ENCODE measurements around the gene TPPP3. TPM values are rescaled to one million over a fixed set of nuclear protein-coding genes. Genes with fewer than 3 reads are reported as not detected.
A peak's percentile ranks its signal among the peaks of the same experiment; 100 is the strongest.

The TPPP3 gene
- total RNA-seq, 2 donors from 2014 or later, result 0.16 TPM; not detected in 1

DNA sequence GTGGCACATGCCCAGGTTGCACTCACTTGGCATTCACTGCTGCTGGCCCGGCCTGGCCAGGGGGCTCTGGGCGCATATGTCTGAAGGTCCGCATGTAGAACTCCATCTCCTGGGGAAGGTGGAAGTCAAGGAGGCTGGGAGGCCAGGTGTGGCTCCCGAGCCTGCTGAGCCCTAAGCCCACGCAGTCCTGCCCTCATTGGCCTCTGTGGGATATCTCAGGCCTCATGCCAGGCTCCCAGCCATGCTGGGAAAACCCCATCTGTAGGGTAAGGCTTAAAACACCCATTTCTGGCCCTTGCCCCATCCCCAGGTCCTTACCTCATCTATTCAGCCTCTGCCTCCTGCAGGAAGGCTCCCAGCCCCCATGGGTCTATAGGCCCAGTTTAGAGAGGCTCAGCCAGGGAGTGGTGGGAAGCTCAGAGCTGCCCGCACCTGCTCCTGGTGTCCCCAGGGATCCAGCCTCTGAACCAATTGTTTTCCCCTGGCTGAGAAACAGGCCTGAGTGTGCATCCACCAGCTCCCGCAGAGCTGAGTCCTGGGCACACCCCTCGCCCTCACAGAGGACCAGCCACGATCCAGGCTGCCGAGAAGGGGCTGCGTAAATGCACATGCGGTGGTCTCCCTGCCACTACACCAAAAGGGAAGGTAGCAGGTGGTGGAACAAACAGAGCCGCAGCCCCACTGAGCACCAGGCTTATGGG lies 2.3 kb upstream of the TPPP3 start:
- peaks cover 5% of the 10 kb centered on the region for H3K4me1 Mint-ChIP-seq (ENCODE audit: low read depth)
- ATAC-seq (replicated peaks in 1 of 2), result no peak
- no peak for DNase-seq
- no peak overlapping the region for H3K27ac Mint-ChIP-seq
- H3K27me3 Mint-ChIP-seq (ENCODE audit: low read depth), result peaks cover 28% of the 10 kb centered on the region
- H3K4me3 Mint-ChIP-seq, result no peak overlapping the region
- H3K36me3 Mint-ChIP-seq (ENCODE audit: insufficient read depth in 2 of 2), result no peaks in the 10 kb centered on the region
- H3K9me3 Mint-ChIP-seq, result no peaks in the 10 kb centered on the region

DNA sequence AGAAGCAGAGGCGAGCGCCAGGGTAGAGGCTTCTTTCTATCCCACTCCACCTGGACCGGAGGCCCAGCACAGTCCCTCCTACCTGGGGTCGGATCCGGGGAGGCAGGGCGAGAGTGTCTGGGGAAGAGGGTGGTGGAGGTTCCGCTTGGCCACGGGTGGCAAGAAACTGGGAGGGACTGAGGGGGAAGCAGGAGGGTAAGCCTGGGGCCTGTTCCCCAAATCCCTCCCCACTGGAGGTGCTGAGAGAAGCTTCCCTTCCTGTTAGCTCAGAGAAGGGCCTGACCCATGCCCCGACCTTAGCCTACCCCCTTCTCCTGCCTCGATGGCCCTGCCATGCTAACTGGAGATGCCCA lies 1.8 kb upstream of the TPPP3 start:
- ATAC-seq (replicated peaks in 1 of 2) (no peak), DNase-seq (no peak)

GRCh38 chr16:67394155-67395104 lies 1.1 kb upstream of the TPPP3 start:
- peak in 1 of 2 donors; percentile 10 for ATAC-seq (replicated peaks in 1 of 2)
- H3K4me1 Mint-ChIP-seq (ENCODE audit: low read depth), result peaks cover 5% of the 10 kb centered on the region

More for the DNA sequence above, 1.8 kb upstream of the TPPP3 start:
- H3K36me3 Mint-ChIP-seq (ENCODE audit: insufficient read depth in 2 of 2), result no peaks in the 10 kb centered on the region
- H3K4me1 Mint-ChIP-seq (ENCODE audit: low read depth), result peaks cover 5% of the 10 kb centered on the region
- H3K27ac Mint-ChIP-seq, result no peak overlapping the region
- H3K4me3 Mint-ChIP-seq, result no peak overlapping the region
- H3K9me3 Mint-ChIP-seq, result no peaks in the 10 kb centered on the region
- peaks cover 28% of the 10 kb centered on the region for H3K27me3 Mint-ChIP-seq (ENCODE audit: low read depth)

GRCh38 chr16:67393788-67394154 lies 473 bp upstream of the TPPP3 start:
- DNase-seq, result no peak
- Mint-ChIP-seq H3K4me3 (peak overlapping the region; percentile 67 to 83), H3K4me1 (ENCODE audit: low read depth) (peaks cover 5% of the 10 kb centered on the region)

More at GRCh38 chr16:67394155-67395104, 1.1 kb upstream of the TPPP3 start:
- peak overlapping the region; percentile 67 to 83 for H3K4me3 Mint-ChIP-seq
- no peaks in the 10 kb centered on the region for H3K36me3 Mint-ChIP-seq (ENCODE audit: insufficient read depth in 2 of 2)
- no peaks in the 10 kb centered on the region for H3K9me3 Mint-ChIP-seq
- H3K27me3 Mint-ChIP-seq (ENCODE audit: low read depth), result peaks cover 28% of the 10 kb centered on the region
- no peak overlapping the region for H3K27ac Mint-ChIP-seq
- no peak for DNase-seq

GRCh38 chr16:67392301-67393059 lies 818 bp downstream of the TPPP3 start:
- DNase-seq (no peak), ATAC-seq (replicated peaks in 1 of 2) (no peak)
- H3K4me3 Mint-ChIP-seq, result no peak overlapping the region
- peaks cover 28% of the 10 kb centered on the region for H3K27me3 Mint-ChIP-seq (ENCODE audit: low read depth)
- H3K4me1 Mint-ChIP-seq (ENCODE audit: low read depth), result peaks cover 5% of the 10 kb centered on the region
- H3K36me3 Mint-ChIP-seq (ENCODE audit: insufficient read depth in 2 of 2), result no peaks in the 10 kb centered on the region
- no peaks in the 10 kb centered on the region for H3K9me3 Mint-ChIP-seq
- H3K27ac Mint-ChIP-seq, result no peak overlapping the region

More at GRCh38 chr16:67393788-67394154, 473 bp upstream of the TPPP3 start:
- Mint-ChIP-seq H3K27me3 (ENCODE audit: low read depth) (peaks cover 28% of the 10 kb centered on the region), H3K36me3 (ENCODE audit: insufficient read depth in 2 of 2) (no peaks in the 10 kb centered on the region), H3K27ac (no peak overlapping the region), H3K9me3 (no peaks in the 10 kb centered on the region)
- ATAC-seq (replicated peaks in 1 of 2), result peak in 1 of 2 donors; percentile 9

GRCh38 chr16:67391424-67392300 lies 1.6 kb downstream of the TPPP3 start:
- peaks cover 28% of the 10 kb centered on the region for H3K27me3 Mint-ChIP-seq (ENCODE audit: low read depth)

DNA sequence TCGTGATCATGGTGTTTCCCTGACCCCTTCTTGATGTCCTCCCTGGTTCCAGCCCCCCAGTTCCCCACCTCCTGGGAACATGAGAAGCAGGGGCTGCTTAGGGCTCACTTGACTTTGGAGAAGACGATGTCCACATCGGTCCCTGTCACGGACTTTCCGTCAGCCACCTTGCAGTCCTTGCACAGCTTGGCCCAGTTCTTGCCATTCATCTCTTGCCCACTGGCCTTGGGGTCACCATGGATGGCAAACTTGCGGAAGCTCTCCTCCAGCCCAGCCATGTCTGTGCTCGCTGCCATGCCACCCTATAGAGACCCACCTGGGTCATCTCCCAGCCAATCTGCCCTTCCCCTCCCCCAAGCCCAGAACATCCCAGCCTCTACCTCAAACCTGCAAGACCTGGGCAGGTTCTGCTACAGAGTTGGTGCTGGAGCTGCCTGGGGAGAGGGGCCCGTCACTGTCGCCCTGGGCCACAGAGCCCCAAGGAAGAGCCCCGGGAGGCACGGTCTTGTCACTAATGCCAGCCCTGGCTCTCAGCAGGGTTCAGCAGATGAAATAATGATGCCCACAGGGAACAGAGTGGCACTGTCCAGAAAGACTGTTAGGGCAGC lies 2.4 kb downstream of the TPPP3 start:
- peaks cover 28% of the 10 kb centered on the region for H3K27me3 Mint-ChIP-seq (ENCODE audit: low read depth)
- peaks cover 5% of the 10 kb centered on the region for H3K4me1 Mint-ChIP-seq (ENCODE audit: low read depth)
- ATAC-seq (replicated peaks in 1 of 2) (no peak), DNase-seq (no peak)
- no peak overlapping the region for H3K27ac Mint-ChIP-seq
- H3K9me3 Mint-ChIP-seq, result no peaks in the 10 kb centered on the region
- no peak overlapping the region for H3K4me3 Mint-ChIP-seq
- no peaks in the 10 kb centered on the region for H3K36me3 Mint-ChIP-seq (ENCODE audit: insufficient read depth in 2 of 2)

More at GRCh38 chr16:67391424-67392300, 1.6 kb downstream of the TPPP3 start:
- DNase-seq, result no peak
- ATAC-seq (replicated peaks in 1 of 2), result no peak
- Mint-ChIP-seq H3K36me3 (ENCODE audit: insufficient read depth in 2 of 2) (no peaks in the 10 kb centered on the region), H3K27ac (no peak overlapping the region), H3K4me1 (ENCODE audit: low read depth) (peaks cover 5% of the 10 kb centered on the region), H3K4me3 (no peak overlapping the region), H3K9me3 (no peaks in the 10 kb centered on the region)

DNA sequence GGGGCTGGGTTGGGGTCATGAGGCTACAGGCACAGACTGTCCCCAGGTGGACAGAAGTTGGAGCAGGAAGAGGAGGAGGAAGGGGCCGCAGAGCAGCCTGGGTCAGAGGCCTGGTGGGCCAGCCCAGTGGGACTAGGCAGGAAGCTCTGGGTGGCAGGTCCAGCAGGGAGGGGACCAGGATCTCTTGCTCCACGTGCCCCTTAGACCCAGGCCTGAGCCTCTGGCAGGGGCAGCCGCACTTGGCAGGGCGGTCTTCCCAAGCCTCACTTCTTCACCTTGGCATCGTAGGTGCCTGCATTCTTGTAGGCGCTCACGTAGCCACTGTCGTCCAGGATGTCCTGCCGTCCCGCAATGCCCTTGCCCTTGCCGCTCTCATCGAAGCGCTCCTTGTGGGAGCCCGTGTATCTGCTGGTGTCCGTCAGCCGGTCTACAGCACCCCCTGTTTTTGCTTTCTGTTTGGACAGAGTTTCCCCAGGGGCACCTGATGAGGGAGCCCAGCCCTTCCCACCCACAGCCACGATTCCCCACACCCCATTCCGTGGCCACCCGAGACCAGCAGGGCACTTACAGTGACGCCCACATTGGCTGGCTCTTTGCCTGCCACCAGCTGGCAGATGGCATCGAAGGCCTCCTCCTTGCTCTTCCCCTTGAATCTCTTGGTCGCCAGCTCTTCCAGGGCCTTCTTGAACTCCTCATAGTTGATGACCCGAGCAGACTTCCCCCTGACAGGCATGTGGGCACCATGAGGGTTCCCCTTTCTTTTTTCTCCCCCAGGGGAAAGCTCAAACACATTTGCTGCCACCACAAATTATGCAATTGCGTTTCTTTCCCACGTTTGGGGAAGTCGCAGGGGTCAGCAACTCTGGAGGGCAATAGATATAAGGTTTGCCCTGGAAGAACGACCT lies 3.1 kb downstream of the TPPP3 start:
- Mint-ChIP-seq H3K4me1 (ENCODE audit: low read depth) (peaks cover 5% of the 10 kb centered on the region), H3K9me3 (no peaks in the 10 kb centered on the region), H3K4me3 (no peak overlapping the region), H3K27me3 (ENCODE audit: low read depth) (peaks cover 21% of the 10 kb centered on the region), H3K36me3 (ENCODE audit: insufficient read depth in 2 of 2) (no peaks in the 10 kb centered on the region), H3K27ac (no peak overlapping the region)
- DNase-seq (no peak), ATAC-seq (replicated peaks in 1 of 2) (no peak)

GRCh38 chr16:67388591-67388990 lies 4.7 kb downstream of the TPPP3 start:
- no peak for ATAC-seq (replicated peaks in 1 of 2)
- Mint-ChIP-seq H3K4me3 (no peak overlapping the region), H3K27ac (no peak overlapping the region), H3K9me3 (no peaks in the 10 kb centered on the region), H3K36me3 (ENCODE audit: insufficient read depth in 2 of 2) (no peaks in the 10 kb centered on the region), H3K4me1 (ENCODE audit: low read depth) (peaks cover 5% of the 10 kb centered on the region), H3K27me3 (ENCODE audit: low read depth) (peaks cover 11% of the 10 kb centered on the region)
- no peak for DNase-seq

GRCh38 chr16:67388191-67388590 lies 5.1 kb downstream of the TPPP3 start:
- no peak overlapping the region for H3K27ac Mint-ChIP-seq
- peaks cover 11% of the 10 kb centered on the region for H3K27me3 Mint-ChIP-seq (ENCODE audit: low read depth)
- H3K36me3 Mint-ChIP-seq (ENCODE audit: insufficient read depth in 2 of 2), result no peaks in the 10 kb centered on the region
- no peaks in the 10 kb centered on the region for H3K9me3 Mint-ChIP-seq
- H3K4me3 Mint-ChIP-seq, result no peak overlapping the region
- DNase-seq (no peak), ATAC-seq (replicated peaks in 1 of 2) (no peak)
- H3K4me1 Mint-ChIP-seq (ENCODE audit: low read depth), result peaks cover 5% of the 10 kb centered on the region

GRCh38 chr16:67387479-67388079 lies 5.7 kb downstream of the TPPP3 start:
- Mint-ChIP-seq H3K27me3 (ENCODE audit: low read depth) (peaks cover 7% of the 10 kb centered on the region), H3K9me3 (no peaks in the 10 kb centered on the region), H3K27ac (no peak overlapping the region), H3K36me3 (ENCODE audit: insufficient read depth in 2 of 2) (no peaks in the 10 kb centered on the region), H3K4me3 (no peak overlapping the region), H3K4me1 (ENCODE audit: low read depth) (peaks cover 5% of the 10 kb centered on the region)
- ATAC-seq (replicated peaks in 1 of 2), result no peak
- DNase-seq, result no peak

Measured in activated T-cell treated with anti-CD3 and anti-CD28 coated beads, Interleukin-2, amount 50 U/mL, for 72 hours (primary cell).